ENCODE measurements around the gene ASPDH. TPM values are rescaled to one million over a fixed set of nuclear protein-coding genes. Genes with fewer than 3 reads are reported as not detected.
A peak's percentile ranks its signal among the peaks of the same experiment; 100 is the strongest.

The ASPDH gene
- total and polyA plus RNA-seq, 2 donors (not counting 3 experiments of a cell fraction or from before 2014, with no cell fraction given) = not detected

- H3K4me3 ChIP-seq (replicated peaks in 1 of 3; ENCODE audit: insufficient read depth in 1 of 3, low read depth in 1 of 3, low read length in 3 of 3) = peak overlapping the region; percentile 56 to 76 (median 75)
- peak overlapping the region; percentile 39 for H3K27ac ChIP-seq (ENCODE audit: insufficient read depth, low read depth, low read length)
- FAIRE-seq = no peak
- dilution Hi-C loops (cut with MboI; ENCODE audit: extremely low pct_ligation_motif_present, low sequenced_read_pairs) (no loop called here), intact Hi-C loops (cut with micrococcal nuclease) (loop anchor here (1.0 to 2.0 kb wide), 7 partner anchors 34 to 598 kb away; partner anchors contain the start of genes CTU1, EMC10, GARIN5A and NR1H2)
- H3K79me2 ChIP-seq (ENCODE audit: control insufficient read depth, insufficient read depth, low read length) = no peaks in the 10 kb centered on the region
- no peaks in the 10 kb centered on the region for H3K27me3 ChIP-seq (ENCODE audit: control insufficient read depth in 2 of 2, insufficient read depth in 2 of 2, low read length in 2 of 2)
- BruUV-seq (replicated peaks) = no TSS peak
- H4K20me1 ChIP-seq (replicated peaks; ENCODE audit: control insufficient read depth, extremely low read depth, insufficient read depth, low read length) = no peaks in the 10 kb centered on the region
- H3K9me1 ChIP-seq (replicated peaks; ENCODE audit: control insufficient read depth, extremely low read depth, insufficient read depth, low read length) = no peaks in the 10 kb centered on the region
- no peak for DNase-seq (ENCODE audit: low read depth, low spot score)
- H2AFZ ChIP-seq (ENCODE audit: low read depth, low read length) = peak overlapping the region; percentile 44
- no peaks in the 10 kb centered on the region for H3K9me3 ChIP-seq (replicated peaks; ENCODE audit: control insufficient read depth, insufficient read depth, low read length)
- no peak for TF ChIP-seq POLR2AphosphoS5 (IDR thresholded peaks at IDR 0.05; ENCODE audit: insufficient read depth, low read depth, low read length)
- no peak for TF ChIP-seq FOS (IDR thresholded peaks at IDR 0.05; ENCODE audit: borderline replicate concordance, insufficient read depth, low read length)
- peak overlapping the region; percentile 92 for H3K9ac ChIP-seq (replicated peaks; ENCODE audit: extremely low read depth, insufficient read depth, low read length)
- POLR2A ChIA-PET = interaction anchor here (0.6 to 1.0 kb wide), 3 partner anchors 50 to 181 kb away, joined by 3 to 5 read pairs (median 4); partner anchors contain the start of gene KCNC3
- CTCF ChIA-PET = interaction anchor here (0.8 to 1.7 kb wide), 7 partner anchors 19 to 273 kb away, joined by 3 to 10 read pairs (median 4); no protein-coding TSS in a partner anchor
- H3K4me2 ChIP-seq (ENCODE audit: insufficient read depth, low read length) = peak overlapping the region; percentile 92
- H3K36me3 ChIP-seq (ENCODE audit: control insufficient read depth in 2 of 2, extremely low read depth in 1 of 2, insufficient read depth in 2 of 2, low read length in 2 of 2) = no peaks in the 10 kb centered on the region
- H3K4me1 ChIP-seq (ENCODE audit: control insufficient read depth, extremely low read depth, insufficient read depth, low read length) = peaks cover 7% of the 10 kb centered on the region
Measured at GRCh38 chr19:50510700-50511068, 3.0 kb downstream of the ASPDH start.

- FAIRE-seq = peak; percentile 54
- POLR2A ChIA-PET = interaction anchor here (1.0 kb wide), 1 partner anchor 49 kb away, joined by 4 read pairs; no protein-coding TSS in a partner anchor
- intact Hi-C loops (cut with micrococcal nuclease) (loop anchor here (2.0 kb wide), 1 partner anchor 133 kb away; the partner anchor contains the start of gene NR1H2), dilution Hi-C loops (cut with MboI; ENCODE audit: extremely low pct_ligation_motif_present, low sequenced_read_pairs) (no loop called here)
- peak overlapping the region; percentile 92 for H3K9ac ChIP-seq (replicated peaks; ENCODE audit: extremely low read depth, insufficient read depth, low read length)
- H3K9me3 ChIP-seq (replicated peaks; ENCODE audit: control insufficient read depth, insufficient read depth, low read length) = no peaks in the 10 kb centered on the region
- peak overlapping the region; percentile 39 for H3K27ac ChIP-seq (ENCODE audit: insufficient read depth, low read depth, low read length)
- H3K79me2 ChIP-seq (ENCODE audit: control insufficient read depth, insufficient read depth, low read length) = no peaks in the 10 kb centered on the region
- H3K4me3 ChIP-seq (replicated peaks in 1 of 3; ENCODE audit: insufficient read depth in 1 of 3, low read depth in 1 of 3, low read length in 3 of 3) = peak overlapping the region in 2 of 3 experiments; percentile 75 to 76
- peak overlapping the region; percentile 92 for H3K4me2 ChIP-seq (ENCODE audit: insufficient read depth, low read length)
- BruUV-seq (replicated peaks) = TSS peak; percentile 30
- no peaks in the 10 kb centered on the region for H4K20me1 ChIP-seq (replicated peaks; ENCODE audit: control insufficient read depth, extremely low read depth, insufficient read depth, low read length)
- CTCF ChIA-PET = interaction anchor here (1.1 to 1.6 kb wide), 4 partner anchors 19 to 273 kb away, joined by 3 to 5 read pairs (median 4); no protein-coding TSS in a partner anchor
- no peaks in the 10 kb centered on the region for H3K36me3 ChIP-seq (ENCODE audit: control insufficient read depth in 2 of 2, extremely low read depth in 1 of 2, insufficient read depth in 2 of 2, low read length in 2 of 2)
- peaks cover 7% of the 10 kb centered on the region for H3K4me1 ChIP-seq (ENCODE audit: control insufficient read depth, extremely low read depth, insufficient read depth, low read length)
- no peaks in the 10 kb centered on the region for H3K27me3 ChIP-seq (ENCODE audit: control insufficient read depth in 2 of 2, insufficient read depth in 2 of 2, low read length in 2 of 2)
- no peak for DNase-seq (ENCODE audit: low read depth, low spot score)
- TF ChIP-seq FOS (IDR thresholded peaks at IDR 0.05; ENCODE audit: borderline replicate concordance, insufficient read depth, low read length) (no peak), POLR2AphosphoS5 (IDR thresholded peaks at IDR 0.05; ENCODE audit: insufficient read depth, low read depth, low read length) (no peak), POLR2A (IDR thresholded peaks at IDR 0.05; ENCODE audit: low read depth, low read length) (no peak), GATA2 (IDR thresholded peaks at IDR 0.05; ENCODE audit: insufficient read depth, insufficient read length, low read depth, low read length) (no peak), MYC (IDR thresholded peaks at IDR 0.05; ENCODE audit: low read depth, low read length) (no peak), EZH2 (IDR thresholded peaks at IDR 0.05; ENCODE audit: borderline replicate concordance, low read depth, low read length, severe bottlenecking) (no peak), MAX (IDR thresholded peaks at IDR 0.05; ENCODE audit: insufficient read depth, insufficient read length) (no peak), JUN (IDR thresholded peaks at IDR 0.05; ENCODE audit: borderline replicate concordance, insufficient read depth, insufficient read length, low read depth) (no peak)
- TF ChIP-seq, protein P1, sequence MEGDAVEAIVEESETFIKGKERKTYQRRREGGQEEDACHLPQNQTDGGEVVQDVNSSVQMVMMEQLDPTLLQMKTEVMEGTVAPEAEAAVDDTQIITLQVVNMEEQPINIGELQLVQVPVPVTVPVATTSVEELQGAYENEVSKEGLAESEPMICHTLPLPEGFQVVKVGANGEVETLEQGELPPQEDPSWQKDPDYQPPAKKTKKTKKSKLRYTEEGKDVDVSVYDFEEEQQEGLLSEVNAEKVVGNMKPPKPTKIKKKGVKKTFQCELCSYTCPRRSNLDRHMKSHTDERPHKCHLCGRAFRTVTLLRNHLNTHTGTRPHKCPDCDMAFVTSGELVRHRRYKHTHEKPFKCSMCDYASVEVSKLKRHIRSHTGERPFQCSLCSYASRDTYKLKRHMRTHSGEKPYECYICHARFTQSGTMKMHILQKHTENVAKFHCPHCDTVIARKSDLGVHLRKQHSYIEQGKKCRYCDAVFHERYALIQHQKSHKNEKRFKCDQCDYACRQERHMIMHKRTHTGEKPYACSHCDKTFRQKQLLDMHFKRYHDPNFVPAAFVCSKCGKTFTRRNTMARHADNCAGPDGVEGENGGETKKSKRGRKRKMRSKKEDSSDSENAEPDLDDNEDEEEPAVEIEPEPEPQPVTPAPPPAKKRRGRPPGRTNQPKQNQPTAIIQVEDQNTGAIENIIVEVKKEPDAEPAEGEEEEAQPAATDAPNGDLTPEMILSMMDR (IDR thresholded peaks at IDR 0.05; ENCODE audit: extremely low read depth in 1 of 2, insufficient read depth in 1 of 2, low read depth in 1 of 2, low read length in 2 of 2) = no peak
- no peaks in the 10 kb centered on the region for H3K9me1 ChIP-seq (replicated peaks; ENCODE audit: control insufficient read depth, extremely low read depth, insufficient read depth, low read length)
- H2AFZ ChIP-seq (ENCODE audit: low read depth, low read length) = peak overlapping the region; percentile 44
Measured at GRCh38 chr19:50510121-50510670, 3.5 kb downstream of the ASPDH start.

All from endothelial cell of umbilical vein (primary cell).